ENCODE measurements around the gene SPDYE3. TPM values are rescaled to one million over a fixed set of nuclear protein-coding genes. Genes with fewer than 3 reads are reported as not detected.
A peak's percentile ranks its signal among the peaks of the same experiment; 100 is the strongest.
"Not testable (repeated sequence)": the region's sequence is repeated elsewhere in the genome, so short reads cannot be mapped to it uniquely, and the experiment has no call there.

Gene SPDYE3
- total and polyA plus RNA-seq, 2 of the 13 experiments (the other 11 are each of a cell fraction or from before 2014, with no cell fraction given) = not detected

GRCh38 chr7:100264223-100264622 lies 43.3 kb upstream of the SPDYE3 start:
- H3K4me2 ChIP-seq (ENCODE audit: low read depth, low read length); in situ Hi-C loops (cut with HindIII; ENCODE audit: extremely low pct_ligation_motif_present, low pct_unique_long_range_greater_than_20kb); POLR2A ChIA-PET; H3K9me3 ChIP-seq (ENCODE audit: low read length); BruUV-seq (replicated peaks); FAIRE-seq; H2AFZ ChIP-seq (ENCODE audit: low read length); H3K9ac ChIP-seq (ENCODE audit: insufficient read depth, low read depth, low read length); CTCF ChIA-PET (ENCODE audit: low intra/inter-chr PET ratio, low total read pairs); intact Hi-C loops (cut with micrococcal nuclease; ENCODE audit: unreplicated experiment); ATAC-seq; H4K20me1 ChIP-seq (ENCODE audit: insufficient read depth, low read length); H3K36me3 ChIP-seq (replicated peaks in 1 of 2; ENCODE audit: control insufficient read depth in 1 of 2, insufficient read depth in 2 of 2, low read length in 2 of 2); H3K4me3 ChIP-seq (replicated peaks in 1 of 3; ENCODE audit: insufficient read depth in 1 of 3, low read depth in 2 of 3, low read length in 3 of 3); DNase-seq (ENCODE audit: low spot score); H3K27me3 ChIP-seq (ENCODE audit: control insufficient read depth in 1 of 2, insufficient read depth in 2 of 2, low read length in 2 of 2); H3K27ac ChIP-seq (ENCODE audit: extremely low read length, insufficient read depth, low read length); TF ChIP-seq CREB1 (CRISPR knock-in tag; IDR thresholded peaks at IDR 0.05): not testable (repeated sequence)
- TF ChIP-seq CREB1 (IDR thresholded peaks at IDR 0.05) = peak; percentile 66
- Histone ChIP-seq H3K79me2 (ENCODE audit: insufficient read depth, low read length) (peaks cover 41% of the 10 kb centered on the region), H3K4me1 (ENCODE audit: insufficient read depth, low read length) (peaks cover 33% of the 10 kb centered on the region)
- WGBS (ENCODE audit: low lambda C conversion rate) = 100% methylated on average over 4 of the region's 4 CpGs

DNA sequence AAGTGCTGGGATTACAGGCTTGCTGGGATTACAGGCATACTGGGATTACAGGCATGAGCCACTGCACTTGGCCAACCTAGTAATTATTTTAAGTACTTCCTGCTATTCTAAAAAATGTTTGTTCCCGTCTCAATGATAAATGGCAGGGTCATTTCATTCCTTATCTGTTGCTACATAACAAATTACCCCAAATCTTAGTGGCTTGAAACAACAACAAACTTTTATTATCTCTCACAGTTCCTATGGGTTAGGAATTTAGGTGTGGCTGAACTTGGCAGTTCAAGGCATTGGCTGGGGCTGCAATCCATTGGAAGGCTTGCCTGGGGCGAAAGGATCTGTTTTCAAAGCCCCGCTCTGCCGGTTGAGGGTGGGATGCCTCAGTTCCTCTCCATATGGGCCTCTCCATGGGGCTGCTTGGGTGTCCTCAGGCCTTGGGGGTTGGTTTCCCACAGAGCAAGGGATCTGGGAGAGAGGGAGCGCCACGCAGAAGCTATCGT lies 42.8 kb upstream of the SPDYE3 start:
- BruUV-seq (replicated peaks); H3K27me3 ChIP-seq (ENCODE audit: control insufficient read depth in 1 of 2, insufficient read depth in 2 of 2, low read length in 2 of 2); H2AFZ ChIP-seq (ENCODE audit: low read length); H3K36me3 ChIP-seq (replicated peaks in 1 of 2; ENCODE audit: control insufficient read depth in 1 of 2, insufficient read depth in 2 of 2, low read length in 2 of 2); H3K9ac ChIP-seq (ENCODE audit: insufficient read depth, low read depth, low read length); H4K20me1 ChIP-seq (ENCODE audit: insufficient read depth, low read length); CTCF ChIA-PET (ENCODE audit: low intra/inter-chr PET ratio, low total read pairs); H3K27ac ChIP-seq (ENCODE audit: extremely low read length, insufficient read depth, low read length); ATAC-seq; FAIRE-seq; H3K4me2 ChIP-seq (ENCODE audit: low read depth, low read length); H3K4me3 ChIP-seq (replicated peaks in 1 of 3; ENCODE audit: insufficient read depth in 1 of 3, low read depth in 2 of 3, low read length in 3 of 3); intact Hi-C loops (cut with micrococcal nuclease; ENCODE audit: unreplicated experiment); POLR2A ChIA-PET; H3K9me3 ChIP-seq (ENCODE audit: low read length); DNase-seq (ENCODE audit: low spot score); in situ Hi-C loops (cut with HindIII; ENCODE audit: extremely low pct_ligation_motif_present, low pct_unique_long_range_greater_than_20kb): not testable (repeated sequence)
- WGBS (ENCODE audit: low lambda C conversion rate) = 95% methylated on average over 7 of the region's 7 CpGs
- peaks cover 44% of the 10 kb centered on the region for H3K79me2 ChIP-seq (ENCODE audit: insufficient read depth, low read length)
- peaks cover 38% of the 10 kb centered on the region for H3K4me1 ChIP-seq (ENCODE audit: insufficient read depth, low read length)

DNA sequence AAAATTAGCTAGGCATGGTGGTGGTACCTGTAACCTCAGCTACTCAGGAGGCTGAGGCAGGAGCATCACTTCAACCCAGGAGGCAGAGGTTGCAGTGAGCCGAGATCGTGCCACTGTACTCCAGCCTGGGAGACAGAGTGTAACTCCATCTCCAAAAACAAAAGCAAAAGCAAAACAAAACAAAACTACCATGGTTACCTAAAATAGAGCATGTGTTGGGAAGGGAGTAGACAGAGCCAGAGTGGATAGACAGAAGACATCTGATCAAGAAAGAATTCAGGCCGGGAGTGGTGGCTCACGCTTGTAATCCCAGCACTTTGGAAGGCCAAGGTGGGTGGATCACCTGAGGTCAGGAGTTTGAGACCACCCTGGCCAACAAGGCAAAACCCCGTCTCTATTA lies 41.7 kb upstream of the SPDYE3 start:
- BruUV-seq (replicated peaks); CTCF ChIA-PET (ENCODE audit: low intra/inter-chr PET ratio, low total read pairs); intact Hi-C loops (cut with micrococcal nuclease; ENCODE audit: unreplicated experiment); POLR2A ChIA-PET; H2AFZ ChIP-seq (ENCODE audit: low read length); ATAC-seq; DNase-seq (ENCODE audit: low spot score); H3K4me2 ChIP-seq (ENCODE audit: low read depth, low read length); H3K27me3 ChIP-seq (ENCODE audit: control insufficient read depth in 1 of 2, insufficient read depth in 2 of 2, low read length in 2 of 2); in situ Hi-C loops (cut with HindIII; ENCODE audit: extremely low pct_ligation_motif_present, low pct_unique_long_range_greater_than_20kb); H3K27ac ChIP-seq (ENCODE audit: extremely low read length, insufficient read depth, low read length); H3K36me3 ChIP-seq (replicated peaks in 1 of 2; ENCODE audit: control insufficient read depth in 1 of 2, insufficient read depth in 2 of 2, low read length in 2 of 2); H4K20me1 ChIP-seq (ENCODE audit: insufficient read depth, low read length); H3K4me3 ChIP-seq (replicated peaks in 1 of 3; ENCODE audit: insufficient read depth in 1 of 3, low read depth in 2 of 3, low read length in 3 of 3); H3K9me3 ChIP-seq (ENCODE audit: low read length); H3K9ac ChIP-seq (ENCODE audit: insufficient read depth, low read depth, low read length); FAIRE-seq: not testable (repeated sequence)
- WGBS (ENCODE audit: low lambda C conversion rate) = 96% methylated on average over 5 of the region's 5 CpGs
- Histone ChIP-seq H3K4me1 (ENCODE audit: insufficient read depth, low read length) (peaks cover 43% of the 10 kb centered on the region), H3K79me2 (ENCODE audit: insufficient read depth, low read length) (peaks cover 39% of the 10 kb centered on the region)

Data from HepG2 (cell line).